Measurements from ENCODE around the gene GOLGA2. TPM values are rescaled to one million over a fixed set of nuclear protein-coding genes. Genes with fewer than 3 reads are reported as not detected.

The GOLGA2 gene
- total RNA-seq, 1 experiment from 2014 or later, result 51.0 TPM

- Histone ChIP-seq H3K9me3 (ENCODE audit: control insufficient read depth, low read depth, low read length) (no peaks in the 10 kb centered on the region), H2AK5ac (ENCODE audit: insufficient read length, low read length) (no peak overlapping the region), H2BK12ac (ENCODE audit: insufficient read length, low read depth, low read length) (no peak overlapping the region), H3K4me1 (ENCODE audit: insufficient read depth, low read length) (no peaks in the 10 kb centered on the region), H3K9ac (ENCODE audit: extremely low read depth, insufficient read length, low read length) (no peak overlapping the region), H3T11ph (ENCODE audit: low read length) (no peak overlapping the region), H3K79me1 (ENCODE audit: insufficient read depth, low read depth, low read length, poor library complexity, severe bottlenecking) (no peaks in the 10 kb centered on the region), H3K27me3 (ENCODE audit: insufficient read depth, low read length) (no peaks in the 10 kb centered on the region), H2AFZ (ENCODE audit: low read length) (no peak overlapping the region), H4K8ac (replicated peaks; ENCODE audit: insufficient read length, low read depth, low read length) (no peak overlapping the region), H3K18ac (ENCODE audit: insufficient read length, low read depth, low read length) (no peak overlapping the region), H2BK120ac (ENCODE audit: low read depth, low read length, poor library complexity, severe bottlenecking) (no peak overlapping the region), H3K23me2 (ENCODE audit: insufficient read length, low read depth, low read length, poor library complexity, severe bottlenecking) (no peaks in the 10 kb centered on the region), H3K14ac (ENCODE audit: insufficient read depth, low read length) (no peak overlapping the region), H3K27ac (ENCODE audit: insufficient read length, low read depth, low read length) (no peak overlapping the region), H3K79me2 (ENCODE audit: insufficient read depth, low read length) (no peaks in the 10 kb centered on the region), H3K56ac (ENCODE audit: insufficient read length, low read depth, low read length) (no peak overlapping the region), H3K4ac (ENCODE audit: low read depth, low read length) (no peak overlapping the region), H4K91ac (ENCODE audit: insufficient read length, low read depth, low read length) (no peak overlapping the region), H2BK20ac (ENCODE audit: low read depth, low read length, poor library complexity, severe bottlenecking) (no peak overlapping the region), H3K4me2 (ENCODE audit: insufficient read depth, insufficient read length, low read length) (no peak overlapping the region), H4K5ac (ENCODE audit: insufficient read length, low read depth, low read length) (no peak overlapping the region), H3K23ac (ENCODE audit: insufficient read length, low read depth, low read length) (no peak overlapping the region), H2BK5ac (ENCODE audit: insufficient read length, low read length) (no peak overlapping the region), H2BK15ac (ENCODE audit: low read depth, low read length) (no peak overlapping the region), H4K20me1 (ENCODE audit: control insufficient read depth, insufficient read depth, insufficient read length) (no peaks in the 10 kb centered on the region)
- Mint-ChIP-seq H3K27ac (no peak overlapping the region; a peak in 1 of 7 replicates), H3K27me3 (ENCODE audit: low read depth) (no peaks in the 10 kb centered on the region), H3K4me3 (no peak overlapping the region), H3K9me3 (no peaks in the 10 kb centered on the region), H3K4me1 (no peaks in the 10 kb centered on the region; a peak in 1 of 4 replicates), H3K36me3 (ENCODE audit: insufficient read depth in 1 of 3, low read depth in 3 of 3) (peaks cover 11 to 28% (median 21%) of the 10 kb centered on the region in 3 experiments)
- TF ChIP-seq, protein P1, sequence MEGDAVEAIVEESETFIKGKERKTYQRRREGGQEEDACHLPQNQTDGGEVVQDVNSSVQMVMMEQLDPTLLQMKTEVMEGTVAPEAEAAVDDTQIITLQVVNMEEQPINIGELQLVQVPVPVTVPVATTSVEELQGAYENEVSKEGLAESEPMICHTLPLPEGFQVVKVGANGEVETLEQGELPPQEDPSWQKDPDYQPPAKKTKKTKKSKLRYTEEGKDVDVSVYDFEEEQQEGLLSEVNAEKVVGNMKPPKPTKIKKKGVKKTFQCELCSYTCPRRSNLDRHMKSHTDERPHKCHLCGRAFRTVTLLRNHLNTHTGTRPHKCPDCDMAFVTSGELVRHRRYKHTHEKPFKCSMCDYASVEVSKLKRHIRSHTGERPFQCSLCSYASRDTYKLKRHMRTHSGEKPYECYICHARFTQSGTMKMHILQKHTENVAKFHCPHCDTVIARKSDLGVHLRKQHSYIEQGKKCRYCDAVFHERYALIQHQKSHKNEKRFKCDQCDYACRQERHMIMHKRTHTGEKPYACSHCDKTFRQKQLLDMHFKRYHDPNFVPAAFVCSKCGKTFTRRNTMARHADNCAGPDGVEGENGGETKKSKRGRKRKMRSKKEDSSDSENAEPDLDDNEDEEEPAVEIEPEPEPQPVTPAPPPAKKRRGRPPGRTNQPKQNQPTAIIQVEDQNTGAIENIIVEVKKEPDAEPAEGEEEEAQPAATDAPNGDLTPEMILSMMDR (conservative IDR thresholded peaks at IDR 0.05), result no peak
- WGBS (ENCODE audit: extremely low coverage, insufficient read length, low lambda C conversion rate), result no CpG with 5 or more reads among the region's 19 CpGs
- DNase-seq, result no peak
Measured at GRCh38 chr9:128225770-128226411, 49.9 kb downstream of the GOLGA2 start.
